ENCODE results near the gene TMPRSS3.

DNA sequence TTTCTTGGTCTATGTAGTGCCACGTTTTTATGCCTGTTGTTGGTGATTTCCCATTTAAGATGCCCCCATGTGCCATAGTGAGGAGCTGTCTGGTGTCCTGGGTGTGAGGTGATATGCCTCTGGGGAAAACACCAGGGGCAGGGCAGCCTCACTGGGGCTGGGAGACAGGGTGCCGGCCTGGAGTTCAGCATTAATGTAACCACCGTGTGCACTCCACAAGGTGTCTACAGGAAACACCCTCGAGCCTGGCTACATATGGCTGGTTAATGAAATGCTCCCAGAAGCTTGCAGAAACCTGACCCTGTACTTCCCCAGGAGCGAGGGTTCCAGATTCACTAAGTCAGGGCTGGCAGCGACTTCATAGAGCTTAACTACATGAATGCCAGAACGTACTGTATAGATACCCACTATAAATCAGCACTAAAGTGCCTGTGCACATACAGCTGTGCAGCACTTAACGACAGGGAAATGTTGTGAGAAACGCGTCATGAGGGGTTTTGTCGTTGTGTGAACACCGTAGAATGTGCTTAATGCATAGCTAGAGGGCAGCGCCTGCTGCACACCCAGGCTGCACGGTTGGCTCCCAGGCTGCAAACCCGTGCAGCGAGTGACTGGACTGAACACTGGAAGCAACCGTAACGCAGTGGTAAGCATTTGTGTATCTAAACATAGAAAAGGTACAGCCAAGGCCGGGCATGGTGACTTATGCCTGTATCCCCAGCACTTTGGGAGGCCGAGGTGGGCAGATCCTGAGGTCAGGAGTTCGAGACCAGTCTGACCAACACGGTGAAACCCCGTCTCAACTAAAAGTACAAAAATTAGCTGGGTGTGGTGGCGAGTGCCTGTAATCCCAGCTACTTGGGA lies 55.4 kb downstream of the TMPRSS3 start:
- TF ChIP-seq, protein P1, sequence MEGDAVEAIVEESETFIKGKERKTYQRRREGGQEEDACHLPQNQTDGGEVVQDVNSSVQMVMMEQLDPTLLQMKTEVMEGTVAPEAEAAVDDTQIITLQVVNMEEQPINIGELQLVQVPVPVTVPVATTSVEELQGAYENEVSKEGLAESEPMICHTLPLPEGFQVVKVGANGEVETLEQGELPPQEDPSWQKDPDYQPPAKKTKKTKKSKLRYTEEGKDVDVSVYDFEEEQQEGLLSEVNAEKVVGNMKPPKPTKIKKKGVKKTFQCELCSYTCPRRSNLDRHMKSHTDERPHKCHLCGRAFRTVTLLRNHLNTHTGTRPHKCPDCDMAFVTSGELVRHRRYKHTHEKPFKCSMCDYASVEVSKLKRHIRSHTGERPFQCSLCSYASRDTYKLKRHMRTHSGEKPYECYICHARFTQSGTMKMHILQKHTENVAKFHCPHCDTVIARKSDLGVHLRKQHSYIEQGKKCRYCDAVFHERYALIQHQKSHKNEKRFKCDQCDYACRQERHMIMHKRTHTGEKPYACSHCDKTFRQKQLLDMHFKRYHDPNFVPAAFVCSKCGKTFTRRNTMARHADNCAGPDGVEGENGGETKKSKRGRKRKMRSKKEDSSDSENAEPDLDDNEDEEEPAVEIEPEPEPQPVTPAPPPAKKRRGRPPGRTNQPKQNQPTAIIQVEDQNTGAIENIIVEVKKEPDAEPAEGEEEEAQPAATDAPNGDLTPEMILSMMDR (conservative IDR thresholded peaks at IDR 0.05; ENCODE audit: low read depth, low read length) = no peak
- no peak for TF ChIP-seq EZH2 (IDR thresholded peaks at IDR 0.05; ENCODE audit: borderline replicate concordance, low read depth, low read length, poor library complexity, severe bottlenecking)
